C4-2B (cell line): ENCODE results near the gene DNAH14.
A peak's percentile ranks its signal among the peaks of the same experiment; 100 is the strongest.
"Not testable (repeated sequence)": the region's sequence is repeated elsewhere in the genome, so short reads cannot be mapped to it uniquely, and the experiment has no call there.

Experiments
- H3K27ac ChIP-seq: fragments of 450-650 bp; 2 replicates; pipeline ENCODE4 v1.5.1; 2017
- CTCF ChIP-seq: fragments of 450-650 bp; conservative IDR thresholded peaks from 2 replicates; pipeline ENCODE4 v1.5.1; 2017; ENCODE audit warnings: mild to moderate bottlenecking
- ZFX ChIP-seq: fragments of 450-650 bp; IDR thresholded peaks from 2 replicates; pipeline ENCODE4 v1.6.1; 2017

The DNAH14 gene

GRCh38 chr1:225332686-225333085, 403.2 kb downstream of the DNAH14 start:
- H3K27ac ChIP-seq = no peak overlapping the region
- TF ChIP-seq CTCF = no peak
- TF ChIP-seq ZFX = no peak

- not testable (repeated sequence) for H3K27ac ChIP-seq
Measured at GRCh38 chr1:225335098-225335778, 405.8 kb downstream of the DNAH14 start.

- H3K27ac ChIP-seq = no peak overlapping the region
- TF ChIP-seq CTCF (no peak), ZFX (no peak)
Measured at GRCh38 chr1:225338545-225338944, 409.1 kb downstream of the DNAH14 start.

GRCh38 chr1:225341642-225342041, 412.2 kb downstream of the DNAH14 start:
- no peak for TF ChIP-seq ZFX
- no peak for TF ChIP-seq CTCF
- H3K27ac ChIP-seq = no peak overlapping the region

GRCh38 chr1:225342695-225343094, 413.2 kb downstream of the DNAH14 start:
- no peak overlapping the region for H3K27ac ChIP-seq
- TF ChIP-seq ZFX (no peak), CTCF (no peak)

GRCh38 chr1:225343618-225344017, 414.1 kb downstream of the DNAH14 start:
- H3K27ac ChIP-seq = no peak overlapping the region
- TF ChIP-seq ZFX = no peak
- TF ChIP-seq CTCF = peak; percentile 73

GRCh38 chr1:225347123-225347683, 417.7 kb downstream of the DNAH14 start:
- no peak overlapping the region for H3K27ac ChIP-seq
- TF ChIP-seq CTCF (no peak), ZFX (no peak)

- TF ChIP-seq CTCF (no peak), ZFX (no peak)
- no peak overlapping the region for H3K27ac ChIP-seq
Measured at GRCh38 chr1:225348400-225348799, 418.9 kb downstream of the DNAH14 start.
